ENCODE data around the gene CCNE1.

GRCh38 chr19:29783627-29784190 lies 28.1 kb upstream of the CCNE1 start:
- TF ChIP-seq, protein P1, sequence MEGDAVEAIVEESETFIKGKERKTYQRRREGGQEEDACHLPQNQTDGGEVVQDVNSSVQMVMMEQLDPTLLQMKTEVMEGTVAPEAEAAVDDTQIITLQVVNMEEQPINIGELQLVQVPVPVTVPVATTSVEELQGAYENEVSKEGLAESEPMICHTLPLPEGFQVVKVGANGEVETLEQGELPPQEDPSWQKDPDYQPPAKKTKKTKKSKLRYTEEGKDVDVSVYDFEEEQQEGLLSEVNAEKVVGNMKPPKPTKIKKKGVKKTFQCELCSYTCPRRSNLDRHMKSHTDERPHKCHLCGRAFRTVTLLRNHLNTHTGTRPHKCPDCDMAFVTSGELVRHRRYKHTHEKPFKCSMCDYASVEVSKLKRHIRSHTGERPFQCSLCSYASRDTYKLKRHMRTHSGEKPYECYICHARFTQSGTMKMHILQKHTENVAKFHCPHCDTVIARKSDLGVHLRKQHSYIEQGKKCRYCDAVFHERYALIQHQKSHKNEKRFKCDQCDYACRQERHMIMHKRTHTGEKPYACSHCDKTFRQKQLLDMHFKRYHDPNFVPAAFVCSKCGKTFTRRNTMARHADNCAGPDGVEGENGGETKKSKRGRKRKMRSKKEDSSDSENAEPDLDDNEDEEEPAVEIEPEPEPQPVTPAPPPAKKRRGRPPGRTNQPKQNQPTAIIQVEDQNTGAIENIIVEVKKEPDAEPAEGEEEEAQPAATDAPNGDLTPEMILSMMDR (IDR thresholded peaks at IDR 0.05; ENCODE audit: borderline replicate concordance, extremely low read depth, low read length, poor library complexity, severe bottlenecking) = no peak
- no peak for TF ChIP-seq EZH2 (IDR thresholded peaks at IDR 0.05; ENCODE audit: borderline replicate concordance, low read depth, low read length, severe bottlenecking)

All from DND-41 (cell line).